ENCODE results near the gene BMF.
A peak's percentile ranks its signal among the peaks of the same experiment; 100 is the strongest.

BMF gene

DNA sequence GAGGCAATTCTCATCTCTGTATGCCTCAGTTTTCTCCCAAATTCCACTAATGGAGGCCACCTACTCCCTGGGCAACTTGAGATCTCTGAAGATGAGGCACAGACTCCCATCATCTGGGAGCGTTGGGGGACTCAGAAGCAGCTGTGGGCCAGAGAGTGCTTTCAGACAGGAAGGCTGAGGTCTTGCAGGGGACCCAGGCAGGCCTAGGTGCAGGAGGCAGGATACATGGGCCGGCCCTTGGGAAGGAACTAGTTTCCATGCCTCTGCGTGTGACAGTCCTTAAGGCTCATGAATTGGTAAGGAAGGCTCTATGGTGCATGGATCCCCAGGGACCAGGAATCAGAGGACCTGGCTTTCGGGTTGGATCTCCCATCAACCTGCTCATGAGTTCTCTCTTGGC lies 14.5 kb downstream of the BMF start:
- H3K4me3 ChIP-seq (IDR thresholded peaks at IDR 0.05; ENCODE audit: insufficient read depth, low read depth, low read length) = no peak overlapping the region
- H3K4me2 ChIP-seq = peak overlapping the region; percentile 81; the same call in 1 of the 2 replicates
- H3K27me3 ChIP-seq (ENCODE audit: insufficient read depth, low read depth) = no peaks in the 10 kb centered on the region
- H3K9ac ChIP-seq = no peak overlapping the region
- no peaks in the 10 kb centered on the region for H4K20me1 ChIP-seq (ENCODE audit: insufficient read depth)
- peaks cover 15% of the 10 kb centered on the region; the same call in 1 of the 2 replicates for H3K79me2 ChIP-seq (ENCODE audit: insufficient read depth, low read depth)
- peaks cover 90% of the 10 kb centered on the region for H3K4me1 ChIP-seq (ENCODE audit: low read depth, poor library complexity, severe bottlenecking)
- TF ChIP-seq, protein P1, sequence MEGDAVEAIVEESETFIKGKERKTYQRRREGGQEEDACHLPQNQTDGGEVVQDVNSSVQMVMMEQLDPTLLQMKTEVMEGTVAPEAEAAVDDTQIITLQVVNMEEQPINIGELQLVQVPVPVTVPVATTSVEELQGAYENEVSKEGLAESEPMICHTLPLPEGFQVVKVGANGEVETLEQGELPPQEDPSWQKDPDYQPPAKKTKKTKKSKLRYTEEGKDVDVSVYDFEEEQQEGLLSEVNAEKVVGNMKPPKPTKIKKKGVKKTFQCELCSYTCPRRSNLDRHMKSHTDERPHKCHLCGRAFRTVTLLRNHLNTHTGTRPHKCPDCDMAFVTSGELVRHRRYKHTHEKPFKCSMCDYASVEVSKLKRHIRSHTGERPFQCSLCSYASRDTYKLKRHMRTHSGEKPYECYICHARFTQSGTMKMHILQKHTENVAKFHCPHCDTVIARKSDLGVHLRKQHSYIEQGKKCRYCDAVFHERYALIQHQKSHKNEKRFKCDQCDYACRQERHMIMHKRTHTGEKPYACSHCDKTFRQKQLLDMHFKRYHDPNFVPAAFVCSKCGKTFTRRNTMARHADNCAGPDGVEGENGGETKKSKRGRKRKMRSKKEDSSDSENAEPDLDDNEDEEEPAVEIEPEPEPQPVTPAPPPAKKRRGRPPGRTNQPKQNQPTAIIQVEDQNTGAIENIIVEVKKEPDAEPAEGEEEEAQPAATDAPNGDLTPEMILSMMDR (conservative IDR thresholded peaks at IDR 0.05; ENCODE audit: low read depth, low read length) = no peak
- no peak overlapping the region for H2AFZ ChIP-seq (ENCODE audit: low read depth)
- no peak overlapping the region; the same call in 1 of the 2 replicates for H3K27ac ChIP-seq
- H3K36me3 ChIP-seq (ENCODE audit: insufficient read depth) = no peaks in the 10 kb centered on the region

DNA sequence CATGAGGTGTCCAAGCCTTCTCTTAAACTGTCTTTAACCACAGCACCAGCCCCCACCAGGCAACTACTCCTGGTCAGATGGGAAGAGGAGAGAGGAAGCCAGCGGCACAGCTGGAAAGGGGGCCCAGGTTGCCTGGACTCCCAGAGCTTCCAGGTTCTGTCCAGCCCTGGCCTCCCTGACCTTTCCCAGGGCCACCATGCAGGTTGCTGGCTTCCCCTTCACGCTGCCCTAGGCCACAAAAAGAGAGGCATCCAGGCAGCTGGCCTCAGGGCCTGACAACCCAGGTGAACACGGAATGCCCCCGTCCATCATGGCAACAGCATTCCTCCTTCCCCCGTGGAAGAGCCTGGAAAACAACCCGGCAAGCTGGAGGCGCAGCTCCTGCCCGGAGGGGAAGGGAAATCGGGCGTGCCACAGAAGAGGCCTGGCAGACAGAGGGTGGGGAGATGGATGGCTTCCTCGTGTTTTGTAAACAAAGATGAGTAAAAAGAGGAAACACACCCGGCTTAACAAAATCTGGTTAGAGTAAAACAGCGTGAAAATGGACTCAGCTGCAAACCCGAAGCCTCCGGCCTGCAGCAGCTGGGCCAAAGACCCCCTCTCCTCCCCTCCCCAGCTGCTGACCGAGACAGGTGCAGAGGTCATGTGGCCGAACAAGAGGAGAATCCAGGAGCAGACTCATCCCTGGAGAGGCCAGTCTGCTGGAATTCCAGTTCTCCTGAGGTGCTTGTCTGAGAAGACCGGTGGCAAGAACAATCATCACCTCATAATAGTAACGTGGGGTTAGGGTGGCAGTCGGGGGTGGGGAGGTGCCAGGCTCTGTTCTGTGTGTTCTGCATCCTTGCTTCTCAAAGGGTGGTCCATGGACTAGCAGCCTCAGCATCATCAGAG lies 15.5 kb downstream of the BMF start:
- Histone ChIP-seq H3K4me3 (IDR thresholded peaks at IDR 0.05; ENCODE audit: insufficient read depth, low read depth, low read length) (no peak overlapping the region), H3K9ac (no peak overlapping the region), H2AFZ (ENCODE audit: low read depth) (no peak overlapping the region), H3K4me1 (ENCODE audit: low read depth, poor library complexity, severe bottlenecking) (peaks cover 91% of the 10 kb centered on the region), H3K4me2 (no peak overlapping the region; the same call in 1 of the 2 replicates), H3K27ac (no peak overlapping the region), H4K20me1 (ENCODE audit: insufficient read depth) (no peaks in the 10 kb centered on the region), H3K27me3 (ENCODE audit: insufficient read depth, low read depth) (no peaks in the 10 kb centered on the region), H3K36me3 (ENCODE audit: insufficient read depth) (no peaks in the 10 kb centered on the region), H3K79me2 (ENCODE audit: insufficient read depth, low read depth) (peaks cover 15% of the 10 kb centered on the region; the same call in 1 of the 2 replicates)
- TF ChIP-seq, protein P1 (conservative IDR thresholded peaks at IDR 0.05; ENCODE audit: low read depth, low read length) = no peak

DNA sequence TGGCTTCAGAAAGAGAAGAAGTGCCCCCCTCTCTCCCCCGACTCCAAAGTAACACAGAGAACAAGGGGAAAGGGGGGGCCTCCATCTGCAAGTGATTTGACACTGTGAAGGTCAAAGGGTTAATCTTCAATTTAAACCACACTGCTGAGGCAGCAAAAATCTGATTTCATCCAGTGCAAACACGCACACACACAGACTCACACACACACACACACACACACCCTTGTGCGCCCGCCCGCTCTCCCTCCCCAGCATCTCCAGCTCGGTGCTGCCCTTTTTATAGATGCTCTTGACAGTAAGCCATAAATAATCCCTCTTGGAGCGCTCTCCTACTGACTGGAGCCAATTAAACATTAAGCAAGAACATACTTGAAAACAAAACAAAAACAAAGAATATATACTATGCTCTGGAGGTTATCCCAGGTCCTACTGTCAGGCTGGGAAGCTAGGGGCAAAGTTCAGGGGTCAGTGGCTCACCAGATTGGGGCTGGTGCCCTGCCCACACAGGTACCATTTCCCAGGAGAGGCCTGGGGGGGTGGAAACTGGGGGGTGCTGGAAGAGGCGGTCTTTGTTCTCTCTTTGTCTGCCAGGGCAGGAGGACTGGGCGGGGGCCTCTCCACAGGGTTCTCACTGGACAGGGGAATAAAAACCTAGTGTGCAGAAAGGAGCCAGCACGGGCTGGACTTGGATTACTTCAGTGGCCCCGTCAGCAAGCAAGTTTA lies 16.3 kb downstream of the BMF start:
- Histone ChIP-seq H4K20me1 (ENCODE audit: insufficient read depth) (no peaks in the 10 kb centered on the region), H3K9ac (no peak overlapping the region), H3K4me2 (no peak overlapping the region), H3K27me3 (ENCODE audit: insufficient read depth, low read depth) (no peaks in the 10 kb centered on the region), H3K4me1 (ENCODE audit: low read depth, poor library complexity, severe bottlenecking) (peaks cover 90% of the 10 kb centered on the region), H3K27ac (no peak overlapping the region), H2AFZ (ENCODE audit: low read depth) (no peak overlapping the region), H3K79me2 (ENCODE audit: insufficient read depth, low read depth) (peaks cover 14% of the 10 kb centered on the region; the same call in 1 of the 2 replicates), H3K4me3 (IDR thresholded peaks at IDR 0.05; ENCODE audit: insufficient read depth, low read depth, low read length) (no peak overlapping the region), H3K36me3 (ENCODE audit: insufficient read depth) (no peaks in the 10 kb centered on the region)
- TF ChIP-seq, protein P1 (conservative IDR thresholded peaks at IDR 0.05; ENCODE audit: low read depth, low read length) = no peak

DNA sequence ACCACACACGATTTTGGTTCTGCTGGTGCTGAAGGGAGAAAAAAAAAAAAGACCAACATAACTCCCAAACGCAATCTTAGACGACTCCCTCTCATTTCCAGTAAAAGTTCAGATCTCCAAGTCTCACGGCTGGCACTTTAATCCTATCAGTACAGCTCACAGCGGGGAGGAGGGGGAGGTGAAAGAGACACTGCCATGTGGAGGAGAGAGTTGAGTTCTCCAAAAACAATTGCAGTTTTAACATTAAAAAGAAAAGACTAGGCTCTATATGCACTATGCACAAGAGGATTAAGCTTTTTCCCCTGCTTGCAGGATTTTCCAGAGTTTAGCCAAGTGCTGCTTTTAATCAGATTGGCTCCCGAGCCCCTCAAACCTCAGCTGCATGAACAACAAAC lies 16.8 kb downstream of the BMF start:
- Histone ChIP-seq H3K27ac (no peak overlapping the region), H3K4me3 (IDR thresholded peaks at IDR 0.05; ENCODE audit: insufficient read depth, low read depth, low read length) (no peak overlapping the region), H3K4me1 (ENCODE audit: low read depth, poor library complexity, severe bottlenecking) (peaks cover 84% of the 10 kb centered on the region)

More for the DNA sequence above, 16.8 kb downstream of the BMF start:
- Histone ChIP-seq H3K9ac (no peak overlapping the region), H3K27me3 (ENCODE audit: insufficient read depth, low read depth) (no peaks in the 10 kb centered on the region), H2AFZ (ENCODE audit: low read depth) (no peak overlapping the region), H4K20me1 (ENCODE audit: insufficient read depth) (no peaks in the 10 kb centered on the region), H3K36me3 (ENCODE audit: insufficient read depth) (no peaks in the 10 kb centered on the region), H3K79me2 (ENCODE audit: insufficient read depth, low read depth) (peaks cover 8% of the 10 kb centered on the region; the same call in 1 of the 2 replicates), H3K4me2 (no peak overlapping the region)
- TF ChIP-seq, protein P1 (conservative IDR thresholded peaks at IDR 0.05; ENCODE audit: low read depth, low read length) = no peak

Measured in KMS-11 (cell line).